ENCODE measurements around the gene IQGAP2. TPM values are rescaled to one million over a fixed set of nuclear protein-coding genes. Genes with fewer than 3 reads are reported as not detected.

Gene IQGAP2
- total and polyA plus RNA-seq, 9 of the 15 experiments (the other 6 are each of a cell fraction or from before 2014, with no cell fraction given), result 8.7 to 23.2 (median 17.4) TPM

- Histone ChIP-seq H3K4me3 (no peak overlapping the region), H2AFZ (ENCODE audit: low read depth, low read length) (no peak overlapping the region), H3K9ac (ENCODE audit: insufficient read depth in 1 of 2, low read depth in 2 of 2, low read length in 2 of 2) (no peak overlapping the region), H3K36me3 (ENCODE audit: control insufficient read depth, insufficient read depth, low read length) (no peaks in the 10 kb centered on the region), H3K27ac (ENCODE audit: extremely low read depth, low read depth, low read length) (no peak overlapping the region), H3K4me1 (replicated peaks in 1 of 2; ENCODE audit: control insufficient read depth in 2 of 2, insufficient read depth in 2 of 2, low read length in 2 of 2) (peaks cover 0 to 23% of the 10 kb centered on the region in 2 experiments; a peak in 1 of 5 replicates), H3K9me3 (replicated peaks; ENCODE audit: control insufficient read depth, insufficient read depth, low read depth, low read length) (no peaks in the 10 kb centered on the region), H3K79me2 (ENCODE audit: control insufficient read depth, insufficient read depth, low read length) (no peaks in the 10 kb centered on the region), H3K4me2 (ENCODE audit: insufficient read depth, low read length) (no peak overlapping the region), H3K27me3 (ENCODE audit: control insufficient read depth in 2 of 2, insufficient read depth in 2 of 2, low read length in 2 of 2) (no peaks in the 10 kb centered on the region), H4K20me1 (replicated peaks; ENCODE audit: control insufficient read depth, insufficient read depth, low read length) (no peaks in the 10 kb centered on the region), H3K9me1 (ENCODE audit: control insufficient read depth, insufficient read depth, low read length) (no peaks in the 10 kb centered on the region)
- 48% methylated on average over 3 of the region's 3 CpGs for WGBS (ENCODE audit: insufficient coverage, low coverage, missing lambda C conversion rate)
- POLR2A ChIA-PET, result no interaction called here
- CTCF ChIA-PET (ENCODE audit: low intra/inter-chr PET ratio), result no interaction called here
- DNase-seq (ENCODE audit: extremely low read depth in 1 of 4, low spot score in 3 of 4) (no peak), FAIRE-seq (no peak), ATAC-seq (no peak)
- BruUV-seq (replicated peaks), result no TSS peak
- in situ Hi-C loops (cut with MboI) (no loop called here), intact Hi-C loops (cut with micrococcal nuclease) (no loop called here)
- TF ChIP-seq ZNF184 (CRISPR knock-in tag; IDR thresholded peaks at IDR 0.05) (no peak), ZNF316 (IDR thresholded peaks at IDR 0.05) (no peak), BRF1 (IDR thresholded peaks at IDR 0.05; ENCODE audit: borderline replicate concordance, extremely low read depth, insufficient read length) (no peak), BMI1 (IDR thresholded peaks at IDR 0.05; ENCODE audit: low read length) (no peak), STAT6 (CRISPR knock-in tag; IDR thresholded peaks at IDR 0.05) (no peak), ZNF324 (CRISPR knock-in tag; IDR thresholded peaks at IDR 0.05) (no peak), NFIX (CRISPR knock-in tag; IDR thresholded peaks at IDR 0.05; ENCODE audit: low read depth) (no peak), E2F8 (IDR thresholded peaks at IDR 0.05; ENCODE audit: low read depth, partially characterized antibody) (no peak), KDM4B (IDR thresholded peaks at IDR 0.05; ENCODE audit: borderline replicate concordance in 2 of 2, low read depth in 1 of 2) (no peak), RFX7 (CRISPR knock-in tag; IDR thresholded peaks at IDR 0.05) (no peak), GTF3C2 (IDR thresholded peaks at IDR 0.05; ENCODE audit: borderline replicate concordance, extremely low read depth, insufficient read length) (no peak), PHF8 (IDR thresholded peaks at IDR 0.05; ENCODE audit: borderline replicate concordance, low read length) (no peak), STAT5B (CRISPR knock-in tag; IDR thresholded peaks at IDR 0.05) (no peak), MTF1 (CRISPR knock-in tag; IDR thresholded peaks at IDR 0.05; ENCODE audit: borderline replicate concordance) (no peak)
Observed at GRCh38 chr5:76524101-76524835, 121.2 kb downstream of the IQGAP2 start.
